H9 (cell line): ENCODE measurements around the gene SIN3A. TPM values are rescaled to one million over a fixed set of nuclear protein-coding genes. Genes with fewer than 3 reads are reported as not detected.
A peak's percentile ranks its signal among the peaks of the same experiment; 100 is the strongest.

Experiments
- DNase-seq: peaks from one replicate; pipeline ENCODE4 v3.0.0-alpha.2; 2017
- H2AFZ ChIP-seq: one replicate; pipeline ENCODE4 v1.6.1; 2013; ENCODE audit warnings: mild to moderate bottlenecking, low read length, control low read depth, moderate library complexity
- H2AK5ac ChIP-seq: 2 replicates; pipeline ENCODE4 v1.6.1; 2013; ENCODE audit warnings: low read length, control low read depth, mixed read lengths; ENCODE audit not compliant: insufficient read length
- H2BK120ac ChIP-seq: one replicate; pipeline ENCODE4 v1.6.1; 2013; ENCODE audit warnings: low read depth, mild to moderate bottlenecking, low read length, control low read depth, inconsistent platforms; ENCODE audit not compliant: poor library complexity, severe bottlenecking
- H2BK12ac ChIP-seq: 2 replicates; pipeline ENCODE4 v1.6.1; 2013; ENCODE audit warnings: low read length, control low read depth, mixed read lengths, low read depth; ENCODE audit not compliant: insufficient read length
- H2BK15ac ChIP-seq: 2 replicates; pipeline ENCODE4 v1.6.1; 2013; ENCODE audit warnings: low read depth, low read length, control low read depth
- H2BK20ac ChIP-seq: one replicate; pipeline ENCODE4 v1.6.1; 2013; ENCODE audit warnings: low read depth, mild to moderate bottlenecking, low read length, control low read depth, inconsistent platforms; ENCODE audit not compliant: poor library complexity, severe bottlenecking
- H2BK5ac ChIP-seq: 2 replicates; pipeline ENCODE4 v1.6.1; 2013; ENCODE audit warnings: low read length, control low read depth, mixed read lengths; ENCODE audit not compliant: insufficient read length
- H3K14ac ChIP-seq: 2 replicates; pipeline ENCODE4 v1.6.1; 2013; ENCODE audit warnings: low read length, control low read depth; ENCODE audit not compliant: insufficient read depth
- H3K18ac ChIP-seq: 2 replicates; pipeline ENCODE4 v1.6.1; 2013; ENCODE audit warnings: low read depth, mild to moderate bottlenecking, mixed read lengths, low read length, control low read depth; ENCODE audit not compliant: insufficient read length
- H3K23ac ChIP-seq: 2 replicates; pipeline ENCODE4 v1.6.1; 2013; ENCODE audit warnings: low read length, control low read depth, mixed read lengths, low read depth; ENCODE audit not compliant: insufficient read length
- H3K23me2 ChIP-seq: 2 replicates; pipeline ENCODE4 v1.6.1; 2013; ENCODE audit warnings: low read depth, mild to moderate bottlenecking, mixed read lengths, low read length, control low read depth; ENCODE audit not compliant: insufficient read length, poor library complexity, severe bottlenecking
- H3K27ac ChIP-seq: 2 replicates; pipeline ENCODE4 v1.5.1; 2013; ENCODE audit warnings: low read length, control low read depth, mixed read lengths, low read depth; ENCODE audit not compliant: insufficient read length
- H3K27me3 ChIP-seq: 2 replicates; pipeline ENCODE4 v1.6.1; 2013; ENCODE audit warnings: low read length, control low read depth, inconsistent platforms; ENCODE audit not compliant: insufficient read depth
- H3K4ac ChIP-seq: 2 replicates; pipeline ENCODE4 v1.6.1; 2013; ENCODE audit warnings: low read depth, mild to moderate bottlenecking, control low read depth, inconsistent platforms, low read length, moderate library complexity
- H3K4me1 ChIP-seq: 2 replicates; pipeline ENCODE4 v1.6.1; 2013; ENCODE audit warnings: low read length, control low read depth, inconsistent platforms; ENCODE audit not compliant: insufficient read depth
- H3K4me2 ChIP-seq: 2 replicates; pipeline ENCODE4 v1.6.1; 2013; ENCODE audit warnings: low read length, control low read depth, mixed read lengths; ENCODE audit not compliant: insufficient read length, insufficient read depth
- H3K56ac ChIP-seq: 2 replicates; pipeline ENCODE4 v1.6.1; 2013; ENCODE audit warnings: low read depth, mild to moderate bottlenecking, mixed read lengths, low read length, control low read depth; ENCODE audit not compliant: insufficient read length
- H3K79me1 ChIP-seq: 2 replicates; pipeline ENCODE4 v1.6.1; 2013; ENCODE audit warnings: low read depth, mild to moderate bottlenecking, moderate library complexity, low read length, control low read depth, inconsistent platforms; ENCODE audit not compliant: insufficient read depth, poor library complexity, severe bottlenecking
- H3K79me2 ChIP-seq: 2 replicates; pipeline ENCODE4 v1.6.1; 2013; ENCODE audit warnings: low read length, control low read depth, inconsistent platforms; ENCODE audit not compliant: insufficient read depth
- H3K9ac ChIP-seq: 2 replicates; pipeline ENCODE4 v1.6.1; 2013; ENCODE audit warnings: low read length, control low read depth, mixed read lengths; ENCODE audit not compliant: insufficient read length; ENCODE audit errors: extremely low read depth
- H3K9me3 ChIP-seq: one replicate; pipeline ENCODE4 v1.6.1; 2013; ENCODE audit warnings: low read depth, low read length, inconsistent platforms; ENCODE audit not compliant: control insufficient read depth
- H3T11ph ChIP-seq: one replicate; pipeline ENCODE4 v1.6.1; 2013; ENCODE audit warnings: mild to moderate bottlenecking, low read length, control low read depth, inconsistent platforms
- H4K20me1 ChIP-seq: one replicate; pipeline ENCODE4 v1.6.1; 2013; ENCODE audit not compliant: control insufficient read depth, insufficient read length, insufficient read depth
- H4K5ac ChIP-seq: 2 replicates; pipeline ENCODE4 v1.6.1; 2013; ENCODE audit warnings: low read depth, mild to moderate bottlenecking, mixed read lengths, low read length, control low read depth; ENCODE audit not compliant: insufficient read length
- H4K8ac ChIP-seq: replicated peaks from 2 replicates; pipeline ENCODE4 v1.6.1; 2013; ENCODE audit warnings: low read length, control low read depth, mixed read lengths, low read depth; ENCODE audit not compliant: insufficient read length
- H4K91ac ChIP-seq: 2 replicates; pipeline ENCODE4 v1.6.1; 2013; ENCODE audit warnings: low read depth, mild to moderate bottlenecking, moderate library complexity, mixed read lengths, low read length, control low read depth; ENCODE audit not compliant: insufficient read length
- H3K27ac Mint-ChIP-seq, 3 experiments: 2 replicates in 2 of 3; 3 replicates in 1 of 3; pipeline ENCODE4 v1.8.0; 2020 to 2021; ENCODE audit warnings: mixed read lengths in 3 of 3, mild to moderate bottlenecking in 1 of 3, moderate library complexity in 1 of 3
- H3K27me3 Mint-ChIP-seq: 2 replicates; pipeline ENCODE4 v1.8.0; 2021; ENCODE audit warnings: low read depth, mild to moderate bottlenecking, moderate library complexity, mixed read lengths
- H3K36me3 Mint-ChIP-seq, 3 experiments: 2 replicates in 2 of 3; 3 replicates in 1 of 3; pipeline ENCODE4 v1.8.0; 2020 to 2021; ENCODE audit warnings: low read depth in 3 of 3, mixed read lengths in 3 of 3; ENCODE audit not compliant: insufficient read depth in 1 of 3
- H3K4me1 Mint-ChIP-seq, 2 experiments: 2 replicates each; pipeline ENCODE4 v1.8.0; 2020; ENCODE audit warnings: mixed read lengths in 2 of 2
- H3K4me3 Mint-ChIP-seq, 2 experiments: 2 replicates in 1 of 2; 3 replicates in 1 of 2; pipeline ENCODE4 v1.8.0; 2020 to 2021; ENCODE audit warnings: mild to moderate bottlenecking in 2 of 2, mixed read lengths in 2 of 2, moderate library complexity in 1 of 2
- H3K9me3 Mint-ChIP-seq, 2 experiments: 2 replicates in 1 of 2; 3 replicates in 1 of 2; pipeline ENCODE4 v1.8.0; 2020; ENCODE audit warnings: mild to moderate bottlenecking in 2 of 2, mixed read lengths in 2 of 2, moderate library complexity in 1 of 2
- CTCF ChIP-seq: fragments of 200-600 bp; sonication (generic); conservative IDR thresholded peaks from 3 replicates; pipeline ENCODE4 v1.8.0; 2021; ENCODE audit warnings: antibody characterized with exemption, mild to moderate bottlenecking
- WGBS: extraction: QIAGEN DNeasy Blood & Tissue Kit; methylation state at CpG from one replicate; pipeline ENCODE4 v1.1.7; 2013; ENCODE audit warnings: missing lambda C conversion rate, low lambda C conversion rate, mixed read lengths; ENCODE audit not compliant: insufficient read length; ENCODE audit errors: extremely low coverage; 5-methylcytosine and 5-hydroxymethylcytosine counted together
- total RNA-seq: library from RNA; stranded (reverse); gene quantifications from 2 replicates; pipeline ENCODE4 v1.2.1, GENCODE V29; 2021

Gene SIN3A
- total RNA-seq, 1 experiment from 2014 or later, result 102 TPM

GRCh38 chr15:75342221-75342620 lies 109.3 kb downstream of the SIN3A start:
- Histone ChIP-seq H3K27me3 (no peaks in the 10 kb centered on the region), H2AK5ac (no peak overlapping the region), H2AFZ (no peak overlapping the region), H3K9ac (no peak overlapping the region), H3K18ac (no peak overlapping the region), H3K23ac (no peak overlapping the region), H2BK120ac (no peak overlapping the region), H3T11ph (no peak overlapping the region), H3K79me2 (no peaks in the 10 kb centered on the region), H3K14ac (no peak overlapping the region), H2BK12ac (no peak overlapping the region), H3K9me3 (no peaks in the 10 kb centered on the region), H3K4ac (no peak overlapping the region), H2BK20ac (no peak overlapping the region), H4K5ac (no peak overlapping the region), H3K56ac (no peak overlapping the region), H2BK5ac (no peak overlapping the region), H2BK15ac (no peak overlapping the region), H3K79me1 (no peaks in the 10 kb centered on the region), H3K23me2 (peaks cover 9% of the 10 kb centered on the region), H3K4me2 (no peak overlapping the region), H4K91ac (no peak overlapping the region), H3K4me1 (no peaks in the 10 kb centered on the region), H4K20me1 (no peaks in the 10 kb centered on the region), H3K27ac (no peak overlapping the region), H4K8ac (no peak overlapping the region)
- no peak for TF ChIP-seq CTCF
- Mint-ChIP-seq H3K9me3 (no peaks in the 10 kb centered on the region), H3K36me3 (peaks cover 6 to 22% (median 18%) of the 10 kb centered on the region in 3 experiments; a peak in 6 of 7 replicates), H3K27ac (peak overlapping the region in 1 of 3 experiments; percentile 8; a peak in 1 of 7 replicates), H3K27me3 (peaks cover 16% of the 10 kb centered on the region), H3K4me1 (peaks cover 5% of the 10 kb centered on the region in 2 experiments; a peak in 2 of 4 replicates), H3K4me3 (no peak overlapping the region)
- no peak for DNase-seq
- no CpG with 5 or more reads among the region's 6 CpGs for WGBS
